Kidney epithelial cell (primary cell): ENCODE measurements around the gene ASCC3. TPM values are rescaled to one million over a fixed set of nuclear protein-coding genes. Genes with fewer than 3 reads are reported as not detected.

ENCODE experiments used
- DNase-seq: peaks from one replicate; pipeline ENCODE4 v3.0.0-alpha.2; 2010; ENCODE audit warnings: low read depth
- H3K27me3 ChIP-seq: 2 replicates; pipeline ENCODE4 v1.6.0; 2011; ENCODE audit warnings: low read length; ENCODE audit not compliant: control insufficient read depth, insufficient read depth
- H3K36me3 ChIP-seq: 2 replicates; pipeline ENCODE4 v1.5.1; 2011; ENCODE audit warnings: low read length; ENCODE audit not compliant: control insufficient read depth, insufficient read depth
- H3K4me3 ChIP-seq: 2 replicates; pipeline ENCODE4 v1.5.1; 2011; ENCODE audit warnings: low read depth, mild to moderate bottlenecking, control low read depth, low read length
- total RNA-seq: library from RNA; depleted of rRNA; stranded (reverse); fragments of >200 nt; gene quantifications from 2 replicates; pipeline ENCODE4 v1.2.3, GENCODE V29; 2015
- TF ChIP-seq, protein P1 (sequence below): IDR thresholded peaks from 2 replicates; pipeline ENCODE4 v1.5.1; 2011; ENCODE audit warnings: mild to moderate bottlenecking, moderate library complexity, low read length, control low read depth, inconsistent platforms; ENCODE audit not compliant: insufficient read depth, poor library complexity, severe bottlenecking

Gene ASCC3
- total RNA-seq, 1 donor from 2014 or later, result 41.9 TPM

DNA sequence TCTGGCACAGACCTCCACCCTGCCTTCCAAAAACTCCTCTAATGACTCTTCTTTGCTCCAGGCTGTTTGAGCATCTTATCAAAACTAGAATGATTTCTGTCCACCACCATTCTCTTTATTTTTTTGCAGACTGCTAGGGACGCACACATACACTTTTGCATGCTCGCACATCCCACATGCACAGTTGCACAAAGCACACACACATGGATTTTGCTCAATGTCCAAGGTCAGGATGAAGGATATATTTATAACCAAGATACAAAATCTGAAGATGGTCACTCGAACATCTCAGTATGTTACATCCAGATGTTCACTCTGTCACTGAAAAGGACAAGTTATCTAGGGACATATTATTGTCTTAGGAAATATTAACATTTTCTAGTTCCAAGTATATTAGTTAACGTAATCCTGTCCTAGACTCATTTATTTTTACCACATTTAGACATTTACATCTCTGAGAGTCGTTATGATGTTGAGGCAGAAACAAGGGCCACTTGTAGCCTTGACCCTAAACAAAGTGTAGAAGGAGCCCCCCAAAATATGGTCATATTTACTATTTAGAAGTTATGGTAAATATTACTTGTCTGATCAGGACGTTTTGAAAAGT, 413.0 kb downstream of the ASCC3 start:
- TF ChIP-seq, protein P1, sequence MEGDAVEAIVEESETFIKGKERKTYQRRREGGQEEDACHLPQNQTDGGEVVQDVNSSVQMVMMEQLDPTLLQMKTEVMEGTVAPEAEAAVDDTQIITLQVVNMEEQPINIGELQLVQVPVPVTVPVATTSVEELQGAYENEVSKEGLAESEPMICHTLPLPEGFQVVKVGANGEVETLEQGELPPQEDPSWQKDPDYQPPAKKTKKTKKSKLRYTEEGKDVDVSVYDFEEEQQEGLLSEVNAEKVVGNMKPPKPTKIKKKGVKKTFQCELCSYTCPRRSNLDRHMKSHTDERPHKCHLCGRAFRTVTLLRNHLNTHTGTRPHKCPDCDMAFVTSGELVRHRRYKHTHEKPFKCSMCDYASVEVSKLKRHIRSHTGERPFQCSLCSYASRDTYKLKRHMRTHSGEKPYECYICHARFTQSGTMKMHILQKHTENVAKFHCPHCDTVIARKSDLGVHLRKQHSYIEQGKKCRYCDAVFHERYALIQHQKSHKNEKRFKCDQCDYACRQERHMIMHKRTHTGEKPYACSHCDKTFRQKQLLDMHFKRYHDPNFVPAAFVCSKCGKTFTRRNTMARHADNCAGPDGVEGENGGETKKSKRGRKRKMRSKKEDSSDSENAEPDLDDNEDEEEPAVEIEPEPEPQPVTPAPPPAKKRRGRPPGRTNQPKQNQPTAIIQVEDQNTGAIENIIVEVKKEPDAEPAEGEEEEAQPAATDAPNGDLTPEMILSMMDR, result no peak
- no peaks in the 10 kb centered on the region for H3K36me3 ChIP-seq
- H3K4me3 ChIP-seq, result no peak overlapping the region
- no peak for DNase-seq
- peaks cover 50% of the 10 kb centered on the region for H3K27me3 ChIP-seq

DNA sequence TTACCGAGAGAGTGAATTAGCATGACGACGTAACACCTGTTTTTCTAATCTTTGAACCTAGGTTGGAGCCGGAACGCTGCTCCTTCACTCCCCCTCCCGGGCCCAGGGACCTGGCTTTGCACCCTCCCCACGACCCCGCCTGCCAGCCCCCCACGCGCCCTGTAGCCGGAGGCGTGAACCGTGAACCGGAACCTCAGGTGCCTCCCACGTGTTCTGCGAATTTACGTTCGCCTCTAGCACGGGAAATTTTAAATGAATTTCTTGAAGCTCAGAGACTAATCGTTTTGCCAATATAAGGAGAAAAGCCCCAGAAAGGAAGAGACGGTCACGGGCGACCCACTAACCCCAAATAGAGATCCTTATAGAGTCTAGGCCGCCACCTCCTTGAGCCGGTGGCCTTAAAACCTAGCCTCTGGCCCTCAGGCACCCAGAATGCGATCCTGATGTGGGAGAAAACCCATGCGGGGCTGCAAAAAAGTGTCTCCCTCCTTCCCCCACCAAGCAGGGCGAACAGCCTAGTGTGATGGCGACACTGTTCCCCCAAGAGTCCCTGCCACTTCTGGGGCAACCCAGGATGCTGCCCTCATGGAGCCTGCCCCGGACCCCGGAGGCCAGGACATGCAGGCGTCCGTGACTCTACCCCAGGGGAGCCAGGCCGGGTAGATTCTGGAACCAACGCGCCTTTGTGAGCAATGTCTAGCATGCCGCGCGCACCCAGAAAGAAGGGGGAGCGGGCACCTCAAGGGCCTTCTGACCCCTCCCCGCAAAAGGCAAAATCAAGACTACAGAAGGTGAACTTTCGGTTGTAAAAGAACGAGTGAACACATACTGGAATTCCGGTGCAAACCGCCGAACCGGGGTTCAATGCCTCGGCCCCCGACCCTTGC, 413.8 kb downstream of the ASCC3 start:
- no peak for DNase-seq
- no peaks in the 10 kb centered on the region for H3K36me3 ChIP-seq
- H3K4me3 ChIP-seq, result no peak overlapping the region
- TF ChIP-seq, protein P1, result no peak
- peaks cover 50% of the 10 kb centered on the region for H3K27me3 ChIP-seq

DNA sequence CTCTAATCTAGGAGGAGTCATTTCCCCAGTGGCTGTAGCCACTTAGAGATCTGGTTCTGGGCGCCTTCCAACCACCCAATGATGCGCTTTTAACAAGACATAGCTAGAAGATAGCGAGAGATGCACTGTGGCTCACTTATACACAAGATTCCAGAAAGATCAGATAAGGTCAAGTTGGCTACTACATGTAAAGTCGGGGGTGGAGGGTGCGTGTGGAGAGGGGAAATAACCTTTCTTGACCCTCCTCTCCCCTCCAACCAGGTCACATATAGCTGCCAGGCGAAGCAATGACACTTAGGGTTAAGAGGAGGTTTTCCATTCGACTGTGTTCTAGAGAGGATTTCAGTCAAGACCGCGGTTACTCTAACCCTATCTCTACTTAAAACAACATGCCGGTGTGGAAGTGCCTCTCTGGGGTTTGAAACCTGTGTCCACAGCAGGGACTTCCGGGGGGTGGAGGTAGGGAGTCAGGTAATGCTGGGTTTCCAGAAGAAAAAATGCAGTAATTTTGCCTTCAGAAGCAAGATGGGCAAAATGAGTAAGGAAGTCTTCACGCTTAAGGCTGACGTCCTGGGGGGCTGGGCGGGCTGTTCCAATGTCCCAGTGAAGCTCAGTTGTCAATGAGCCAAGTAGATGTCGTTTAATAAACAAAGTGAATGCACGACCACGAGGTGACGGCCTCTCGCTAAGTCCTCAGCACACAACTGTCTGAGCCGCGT, 414.6 kb downstream of the ASCC3 start:
- Histone ChIP-seq H3K36me3 (no peaks in the 10 kb centered on the region), H3K4me3 (no peak overlapping the region), H3K27me3 (peaks cover 50% of the 10 kb centered on the region)
- no peak for DNase-seq
- TF ChIP-seq, protein P1, result no peak

DNA sequence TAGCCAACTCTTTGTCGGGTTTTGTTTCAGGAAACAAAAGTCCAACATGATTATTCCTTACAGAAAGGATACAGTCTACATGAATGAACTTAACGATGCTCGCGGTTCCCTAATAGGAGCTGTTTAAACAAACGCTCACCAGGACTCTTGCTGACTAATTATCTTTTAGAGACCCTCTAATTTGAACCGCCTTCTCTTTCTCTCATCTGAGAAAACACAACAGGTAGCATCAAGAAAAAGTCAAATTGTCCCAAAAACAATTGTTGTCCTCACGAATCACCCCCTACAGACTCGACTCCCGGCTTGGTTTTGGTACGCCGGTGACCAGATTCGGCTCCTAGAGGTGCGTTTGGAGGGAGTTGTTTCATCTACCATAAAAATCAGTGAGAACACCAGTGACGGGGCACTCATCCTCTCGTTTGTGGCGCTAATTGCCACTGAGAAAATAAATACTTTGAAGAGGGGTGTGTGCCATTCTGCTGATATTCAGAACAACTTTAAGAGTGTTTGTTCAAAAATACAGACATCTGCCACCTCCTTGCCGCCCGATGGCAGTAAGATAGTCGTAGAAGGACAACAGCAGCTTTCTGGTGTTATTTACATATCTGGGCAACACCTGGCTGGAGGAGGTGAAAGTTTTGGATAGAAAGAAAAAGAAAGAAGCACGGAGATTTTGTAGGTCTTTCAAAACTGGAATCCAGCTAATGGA, 415.3 kb downstream of the ASCC3 start:
- peak overlapping the region; percentile 73 for H3K4me3 ChIP-seq
- no peak for DNase-seq
- TF ChIP-seq, protein P1, result no peak
- H3K36me3 ChIP-seq, result no peaks in the 10 kb centered on the region
- H3K27me3 ChIP-seq, result peaks cover 54% of the 10 kb centered on the region

DNA sequence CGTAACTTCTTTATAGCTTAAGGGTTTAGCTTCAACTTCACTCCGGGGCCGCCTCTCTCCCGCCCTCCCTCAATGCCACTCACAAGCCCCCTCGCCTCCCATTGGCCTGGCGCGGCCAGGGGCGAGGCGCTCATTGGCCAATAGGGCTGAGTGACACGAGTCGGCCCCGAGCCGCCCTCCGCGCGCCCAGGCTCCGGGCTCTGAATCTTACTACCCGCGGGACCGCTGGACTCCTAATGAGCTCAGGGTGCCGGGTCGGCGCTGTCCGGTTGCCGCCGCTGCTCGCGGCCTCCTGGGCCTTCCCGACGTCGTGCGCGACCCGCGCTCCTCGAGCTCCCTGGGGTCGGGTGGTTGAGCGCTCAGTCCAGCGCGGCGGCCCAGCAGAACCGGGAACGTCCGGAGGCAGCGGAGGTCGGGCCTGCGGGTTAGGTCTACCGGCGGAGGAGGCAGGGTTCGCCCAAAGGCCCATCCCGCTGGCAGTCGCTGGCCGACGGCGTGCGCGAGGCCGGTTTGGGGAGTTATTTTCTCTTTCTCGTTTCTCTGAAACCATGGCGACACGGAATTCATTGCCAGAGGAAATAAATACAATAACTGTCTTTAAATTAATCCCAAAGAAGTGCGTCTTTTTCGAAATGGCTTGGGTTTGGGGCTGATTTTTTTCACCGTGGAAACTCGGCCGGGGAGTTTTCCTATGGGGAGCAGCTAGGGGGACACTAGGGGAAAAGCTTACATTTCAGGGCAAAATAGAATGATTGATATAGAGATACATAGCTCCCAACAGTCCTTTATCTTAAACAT, 416.0 kb downstream of the ASCC3 start, which contains the start of gene SIM1:
TSS of gene SIM1 (minus strand) at position 19 of the 798 bp plus-strand sequence. CDS start 1,453 bp downstream, outside the sequence.
- DNase-seq, result peak; percentile 56
- Histone ChIP-seq H3K36me3 (no peaks in the 10 kb centered on the region), H3K27me3 (peaks cover 54% of the 10 kb centered on the region), H3K4me3 (peak within 1 kb of the TSS; percentile 73)
- TF ChIP-seq, protein P1, result no peak
